ENCODE data around the gene WDR46.
"Not testable (repeated sequence)": the region's sequence is repeated elsewhere in the genome, so short reads cannot be mapped to it uniquely, and the experiment has no call there.

The WDR46 gene

GRCh38 chr6:33271117-33271467 is 17.9 kb downstream of the WDR46 start:
- no peak for DNase-seq (ENCODE audit: low read depth)

- DNase-seq (ENCODE audit: low read depth), result no peak
These were observed 25.0 kb downstream of the WDR46 start for GRCh38 chr6:33264015-33264414.

GRCh38 chr6:33262490-33262889 is 26.5 kb downstream of the WDR46 start:
- not testable (repeated sequence) for DNase-seq (ENCODE audit: low read depth)

- DNase-seq (ENCODE audit: low read depth), result no peak
These were observed 30.0 kb downstream of the WDR46 start for GRCh38 chr6:33259032-33259431.

- DNase-seq (ENCODE audit: low read depth), result no peak
These were observed 34.4 kb downstream of the WDR46 start for GRCh38 chr6:33254591-33254990.

- DNase-seq (ENCODE audit: low read depth), result peak; percentile 37
These were observed 36.3 kb downstream of the WDR46 start for GRCh38 chr6:33252759-33253158.

- peak; percentile 41 for DNase-seq (ENCODE audit: low read depth)
These were observed 37.5 kb downstream of the WDR46 start for GRCh38 chr6:33251395-33252012.

- DNase-seq (ENCODE audit: low read depth), result no peak
These were observed 38.3 kb downstream of the WDR46 start for GRCh38 chr6:33250731-33251130.

- peak; percentile 91 for DNase-seq (ENCODE audit: low read depth)
These were observed 39.1 kb downstream of the WDR46 start for GRCh38 chr6:33249732-33250630.

GRCh38 chr6:33248932-33249731 is 39.9 kb downstream of the WDR46 start:
- peak; percentile 100 for DNase-seq (ENCODE audit: low read depth)

GRCh38 chr6:33248643-33248931 is 40.5 kb downstream of the WDR46 start:
- DNase-seq (ENCODE audit: low read depth), result peak; percentile 50

- DNase-seq (ENCODE audit: low read depth), result peak; percentile 82
These were observed 40.9 kb downstream of the WDR46 start for GRCh38 chr6:33247977-33248642.

- no peak for DNase-seq (ENCODE audit: low read depth)
These were observed 45.6 kb downstream of the WDR46 start for GRCh38 chr6:33243476-33243875.

- DNase-seq (ENCODE audit: low read depth), result no peak
These were observed 47.1 kb downstream of the WDR46 start for GRCh38 chr6:33241968-33242367.

- DNase-seq (ENCODE audit: low read depth), result no peak
These were observed 51.3 kb downstream of the WDR46 start for GRCh38 chr6:33237741-33238140.

- DNase-seq (ENCODE audit: low read depth), result no peak
These were observed 52.2 kb downstream of the WDR46 start for GRCh38 chr6:33236852-33237251.

GRCh38 chr6:33236328-33236727 is 52.7 kb downstream of the WDR46 start:
- DNase-seq (ENCODE audit: low read depth), result no peak

GRCh38 chr6:33235221-33235634 is 53.8 kb downstream of the WDR46 start:
- DNase-seq (ENCODE audit: low read depth), result no peak
